Spleen (tissue), 7 donors: ENCODE measurements around the gene STON2.

Experiments used
- CTCF ChIP-seq, 11 experiments: fragments of 200-600 bp in 7 of 11; fragments of 450-650 bp in 4 of 11; sonication (generic) in 4 of 11; IDR thresholded peaks in 8 of 11; conservative IDR thresholded peaks in 3 of 11; 1 replicate in 7 of 11; 2 replicates in 4 of 11; pipeline versions ENCODE4 v1.4.0 to v1.8.0; 2016 to 2021; ENCODE audit warnings: antibody characterized with exemption in 11 of 11, inconsistent platforms in 4 of 11, mild to moderate bottlenecking in 1 of 11
- POLR2AphosphoS5 ChIP-seq, 3 donors: sonication (generic); formaldehyde crosslinking; IDR thresholded peaks; one replicate each; pipeline ENCODE4 v1.5.1; 2017; ENCODE audit warnings: antibody characterized with exemption in 3 of 3
- donor health status: DM: no; HTN: no; CAD: no; lungs with moderate emphysema.
- donor health status: DM: no; HTN: no; CAD: no.
- donor health status: DM: no; HTN: no; CAD: no.

GRCh38 chr14:81341781-81342180 is 58.3 kb downstream of the STON2 start:
- no peak for TF ChIP-seq CTCF (IDR thresholded peaks at IDR 0.05 in 8 of 11, conservative IDR thresholded peaks at IDR 0.05 in 3 of 11)
- TF ChIP-seq POLR2AphosphoS5 (IDR thresholded peaks at IDR 0.05), result no peak
